HFF-Myc (cell line): ENCODE results near the gene TNIP3.
A peak's percentile ranks its signal among the peaks of the same experiment; 100 is the strongest.

ENCODE experiments used
- DNase-seq: peaks from one replicate; pipeline ENCODE4 v3.0.0-alpha.2; 2011; ENCODE audit warnings: low read depth; ENCODE audit errors: extremely low read depth
- H3K4me3 ChIP-seq: replicated peaks from 2 replicates; pipeline ENCODE4 v1.5.1; 2011; ENCODE audit warnings: low read depth, mild to moderate bottlenecking, control low read depth, low read length
- CTCF ChIP-seq: IDR thresholded peaks from 2 replicates; pipeline ENCODE4 v1.5.1; 2012; ENCODE audit warnings: mild to moderate bottlenecking, low read depth, low read length, control low read depth; ENCODE audit errors: missing control alignments

The TNIP3 gene

DNA sequence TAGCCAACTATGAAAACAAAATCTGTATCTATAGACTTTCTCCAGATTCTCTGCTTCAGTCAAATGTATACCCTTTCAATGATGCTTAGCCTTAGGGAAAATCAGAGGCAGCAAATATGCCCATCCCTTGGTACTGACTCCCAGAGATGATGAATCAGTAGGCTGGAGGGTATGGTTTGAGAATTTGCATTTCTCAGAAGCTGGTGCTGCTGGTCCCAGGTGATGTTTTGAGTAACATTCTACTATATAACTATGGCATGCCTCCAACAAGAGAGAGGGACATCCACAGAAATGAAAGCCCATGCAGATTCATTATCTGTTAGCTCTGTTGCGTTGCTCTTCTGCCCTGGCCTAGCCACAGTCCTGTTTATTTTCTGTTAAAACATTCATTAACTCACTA is 13.6 kb downstream of the TNIP3 start:
- TF ChIP-seq CTCF, result no peak
- H3K4me3 ChIP-seq, result no peak overlapping the region
- DNase-seq, result no peak

DNA sequence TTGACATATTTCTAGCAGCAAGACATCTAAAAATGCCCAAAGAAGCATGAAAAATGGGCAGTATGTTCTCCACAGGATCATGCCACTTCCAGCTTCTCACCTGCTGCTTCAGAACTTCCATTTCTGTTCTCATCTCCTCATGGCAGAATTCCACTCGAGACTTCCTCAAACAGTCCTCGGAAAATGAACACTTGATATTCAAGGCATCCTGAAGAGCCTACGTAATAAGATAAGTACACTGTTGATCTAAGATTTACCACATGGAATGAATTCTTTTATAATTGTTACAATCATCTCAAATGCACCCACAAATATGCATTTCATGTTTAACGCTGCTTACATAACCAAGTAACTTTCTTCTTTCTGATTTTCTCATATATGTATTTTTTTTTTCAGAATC is 14.1 kb downstream of the TNIP3 start:
- no peak for DNase-seq
- TF ChIP-seq CTCF, result no peak
- no peak overlapping the region for H3K4me3 ChIP-seq

- no peak for DNase-seq
- TF ChIP-seq CTCF, result no peak
- H3K4me3 ChIP-seq, result no peak overlapping the region
These were observed 15.5 kb downstream of the TNIP3 start for GRCh38 chr4:121148621-121149020.

DNA sequence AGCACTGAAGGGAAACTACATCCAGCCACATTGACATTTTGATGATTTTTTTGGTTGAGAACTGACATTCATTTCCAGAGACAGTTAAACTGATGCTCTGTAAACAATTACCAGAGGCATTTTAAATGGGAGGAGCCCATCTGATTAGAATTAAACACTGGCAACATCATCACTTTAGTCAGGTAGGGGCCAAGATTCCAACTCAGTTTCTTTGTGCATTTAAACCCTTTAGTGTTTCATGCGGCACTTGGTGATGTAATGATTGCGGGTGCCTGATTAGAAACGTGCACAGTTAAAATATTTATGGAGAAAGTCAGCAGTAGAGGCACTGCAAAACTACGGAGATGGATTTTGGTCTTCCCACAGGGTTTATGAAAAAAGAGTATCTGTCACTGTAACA is 16.1 kb downstream of the TNIP3 start:
- no peak for TF ChIP-seq CTCF
- DNase-seq, result peak; percentile 69
- H3K4me3 ChIP-seq, result no peak overlapping the region

DNA sequence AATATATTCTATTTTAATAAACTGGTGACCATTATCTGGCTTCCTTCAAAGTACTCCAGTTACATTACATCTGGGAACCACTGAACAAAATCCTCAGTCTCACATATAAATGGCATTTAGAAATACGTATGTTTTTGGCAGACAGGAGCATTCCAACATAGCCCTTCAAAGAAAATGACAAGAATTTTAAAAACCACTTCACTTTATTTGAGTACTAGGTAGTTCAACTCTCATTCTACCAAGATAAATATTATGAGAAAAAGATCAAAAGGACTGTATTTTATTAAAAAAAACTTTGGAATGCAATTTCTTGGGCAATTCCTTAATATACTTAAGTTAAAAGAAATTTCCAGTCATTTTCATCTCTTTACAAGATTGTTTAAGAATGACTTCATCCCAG is 17.6 kb downstream of the TNIP3 start:
- H3K4me3 ChIP-seq, result no peak overlapping the region
- no peak for TF ChIP-seq CTCF
- DNase-seq, result no peak

- no peak for TF ChIP-seq CTCF
- no peak overlapping the region for H3K4me3 ChIP-seq
- DNase-seq, result no peak
These were observed 18.7 kb downstream of the TNIP3 start for GRCh38 chr4:121145430-121145829.

DNA sequence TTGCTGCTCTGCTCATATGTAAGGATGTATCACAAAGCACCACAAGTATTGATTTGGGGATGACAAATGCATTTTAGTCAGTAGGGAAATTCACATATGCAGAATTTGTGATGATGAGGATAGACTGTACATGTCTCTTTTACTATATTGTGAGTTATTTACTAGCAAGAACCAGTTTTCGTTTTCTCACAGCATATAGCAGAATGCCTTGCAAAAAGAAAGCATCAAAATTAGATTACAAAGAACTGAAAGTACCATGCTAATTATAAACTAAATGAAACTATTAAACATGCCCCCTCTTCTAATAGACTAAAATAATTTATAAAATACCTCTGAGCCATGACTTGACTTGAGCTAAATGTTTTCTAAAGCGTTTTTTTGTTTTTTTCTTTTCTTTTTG is 20.1 kb downstream of the TNIP3 start:
- no peak overlapping the region for H3K4me3 ChIP-seq
- TF ChIP-seq CTCF, result no peak
- no peak for DNase-seq
